Measurements from ENCODE around the gene PSEN1. TPM values are rescaled to one million over a fixed set of nuclear protein-coding genes. Genes with fewer than 3 reads are reported as not detected.

PSEN1 gene
- total and polyA plus RNA-seq, 2 experiments from 2014 or later = 46.3 to 49.5 TPM

DNA sequence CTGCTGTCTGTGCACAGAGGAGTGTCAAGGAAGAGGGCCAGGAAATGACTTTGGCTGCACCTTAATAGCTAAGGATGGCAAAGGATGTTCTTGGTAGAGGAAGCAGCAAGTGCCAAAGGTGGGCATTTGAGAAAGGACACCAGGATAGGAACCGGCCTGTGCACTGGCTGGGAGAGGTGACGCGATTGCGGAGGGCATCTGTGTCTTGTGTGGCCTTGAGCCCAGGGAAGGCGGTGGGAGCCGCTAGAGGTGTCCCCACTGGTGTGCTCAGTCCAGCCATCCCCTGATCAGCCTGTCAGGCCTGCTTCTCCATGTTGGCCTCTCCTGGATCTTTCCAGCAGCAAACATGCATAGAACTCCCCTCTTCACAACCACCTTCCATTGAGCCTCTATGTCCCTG is 131.2 kb downstream of the PSEN1 start:
- H2AFZ ChIP-seq = no peak overlapping the region
- no peaks in the 10 kb centered on the region for H3K9me2 ChIP-seq (ENCODE audit: insufficient read depth)
- DNase-seq = no peak
- H3K4me2 ChIP-seq (ENCODE audit: unreplicated experiment) = no peak overlapping the region
- no peaks in the 10 kb centered on the region for H4K20me1 ChIP-seq (ENCODE audit: insufficient read depth)
- no peaks in the 10 kb centered on the region for H3K79me2 ChIP-seq (ENCODE audit: insufficient read depth)
- TF ChIP-seq EZH2phosphoT487 (IDR thresholded peaks at IDR 0.05; ENCODE audit: insufficient read depth, low read depth) (no peak), EZH2 (IDR thresholded peaks at IDR 0.05; ENCODE audit: insufficient read depth, poor library complexity, severe bottlenecking) (no peak)
- no peaks in the 10 kb centered on the region for H3K27me3 ChIP-seq (replicated peaks; ENCODE audit: insufficient read depth)
- H3K9me3 ChIP-seq (ENCODE audit: low read depth) = no peaks in the 10 kb centered on the region
- H3F3A ChIP-seq (ENCODE audit: insufficient read depth) = peaks cover 49% of the 10 kb centered on the region
- in situ Hi-C loops (cut with MboI) = no loop called here
- no peak overlapping the region for H3K27ac ChIP-seq
- no peak overlapping the region for H3K9ac ChIP-seq
- no peaks in the 10 kb centered on the region for H3K36me3 ChIP-seq (ENCODE audit: low read depth)
- WGBS, 2 experiments (ENCODE audit: low coverage in 1 of 2, low lambda C conversion rate in 2 of 2, missing lambda C conversion rate in 2 of 2) = 83 to 84% methylated on average over 6 of the region's 6 CpGs
- H3K4me1 ChIP-seq (ENCODE audit: insufficient read depth) = no peaks in the 10 kb centered on the region
- H3K4me3 ChIP-seq = no peak overlapping the region

DNA sequence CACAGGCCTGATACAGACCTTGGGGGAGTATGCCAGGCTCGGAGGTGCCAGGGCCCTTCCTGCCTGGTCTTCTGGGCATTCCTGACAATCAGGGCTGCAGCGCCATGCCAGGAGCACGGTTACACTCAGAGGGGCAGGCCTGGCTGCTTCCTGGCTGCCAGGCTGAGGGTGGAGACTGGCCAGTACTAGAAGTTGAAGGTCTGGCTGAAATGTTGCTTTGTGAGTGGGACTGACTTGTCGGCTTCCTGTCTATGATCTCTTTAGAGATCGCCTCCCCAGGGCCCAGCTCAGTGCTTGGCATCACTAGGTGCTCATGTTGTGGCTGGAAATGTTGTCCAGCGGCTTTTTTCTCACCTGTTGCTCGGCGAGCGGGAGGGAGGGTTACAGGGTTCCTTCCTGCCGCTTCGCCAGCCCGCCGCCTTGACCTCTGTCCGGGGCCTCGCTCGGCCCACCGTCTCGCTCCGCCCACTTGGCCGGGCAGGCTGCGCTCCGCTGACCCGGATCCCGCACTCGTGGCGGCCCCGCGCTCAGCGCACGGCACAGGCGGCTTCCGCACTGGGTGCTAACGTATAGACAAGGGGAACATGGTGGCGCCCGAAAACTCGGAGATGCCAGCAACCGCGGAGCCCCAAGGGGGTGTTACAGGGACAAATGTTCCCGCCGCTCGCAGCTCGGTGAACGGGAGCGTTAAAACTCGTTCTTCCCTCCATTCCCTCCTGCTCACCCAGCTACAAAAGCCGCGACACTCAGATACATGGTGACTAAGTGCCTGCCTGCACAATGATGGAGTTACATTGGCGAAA is 133.6 kb downstream of the PSEN1 start:
- no peaks in the 10 kb centered on the region for H3K79me2 ChIP-seq (ENCODE audit: insufficient read depth)
- peaks cover 22% of the 10 kb centered on the region for H3K36me3 ChIP-seq (ENCODE audit: low read depth)
- H3K9ac ChIP-seq = no peak overlapping the region
- no peak for DNase-seq
- peaks cover 72% of the 10 kb centered on the region for H3F3A ChIP-seq (ENCODE audit: insufficient read depth)
- no peaks in the 10 kb centered on the region for H3K9me2 ChIP-seq (ENCODE audit: insufficient read depth)
- TF ChIP-seq EZH2 (IDR thresholded peaks at IDR 0.05; ENCODE audit: insufficient read depth, poor library complexity, severe bottlenecking) (no peak), EZH2phosphoT487 (IDR thresholded peaks at IDR 0.05; ENCODE audit: insufficient read depth, low read depth) (no peak)
- H3K4me1 ChIP-seq (ENCODE audit: insufficient read depth) = no peaks in the 10 kb centered on the region
- WGBS, 2 experiments (ENCODE audit: low coverage in 1 of 2, low lambda C conversion rate in 2 of 2, missing lambda C conversion rate in 2 of 2) = 75 to 87% methylated on average over 36 to 48 of the region's 48 CpGs
- no peak overlapping the region for H3K27ac ChIP-seq
- in situ Hi-C loops (cut with MboI) = no loop called here
- H2AFZ ChIP-seq = no peak overlapping the region
- no peaks in the 10 kb centered on the region for H3K9me3 ChIP-seq (ENCODE audit: low read depth)
- no peaks in the 10 kb centered on the region for H3K27me3 ChIP-seq (replicated peaks; ENCODE audit: insufficient read depth)
- H3K4me2 ChIP-seq (ENCODE audit: unreplicated experiment) = no peak overlapping the region
- H3K4me3 ChIP-seq = no peak overlapping the region
- no peaks in the 10 kb centered on the region for H4K20me1 ChIP-seq (ENCODE audit: insufficient read depth)

DNA sequence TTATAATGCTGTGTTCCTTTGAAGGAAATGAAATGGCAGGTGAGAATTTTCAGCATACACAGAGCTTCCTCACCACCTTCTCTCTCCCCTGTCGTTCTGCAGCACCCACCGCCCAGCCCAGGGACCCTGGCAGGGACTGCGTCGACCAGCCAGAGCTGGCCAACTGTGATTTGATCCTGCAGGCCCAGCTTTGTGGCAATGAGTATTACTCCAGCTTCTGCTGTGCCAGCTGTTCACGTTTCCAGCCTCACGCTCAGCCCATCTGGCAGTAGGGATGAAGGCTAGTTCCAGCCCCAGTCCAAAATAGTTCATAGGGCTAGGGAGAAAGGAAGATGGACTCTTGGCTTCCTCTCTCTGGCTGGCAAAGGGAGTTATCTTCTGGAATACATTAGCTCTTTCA is 136.1 kb downstream of the PSEN1 start:
- Histone ChIP-seq H3K9me3 (ENCODE audit: low read depth) (no peaks in the 10 kb centered on the region), H3K27me3 (replicated peaks; ENCODE audit: insufficient read depth) (no peaks in the 10 kb centered on the region), H3K79me2 (ENCODE audit: insufficient read depth) (no peaks in the 10 kb centered on the region), H3K36me3 (ENCODE audit: low read depth) (peaks cover 43% of the 10 kb centered on the region), H4K20me1 (ENCODE audit: insufficient read depth) (no peaks in the 10 kb centered on the region), H3K9ac (no peak overlapping the region), H3K4me2 (ENCODE audit: unreplicated experiment) (no peak overlapping the region), H3K4me1 (ENCODE audit: insufficient read depth) (no peaks in the 10 kb centered on the region), H3K9me2 (ENCODE audit: insufficient read depth) (no peaks in the 10 kb centered on the region), H2AFZ (no peak overlapping the region), H3K27ac (no peak overlapping the region), H3F3A (ENCODE audit: insufficient read depth) (peaks cover 74% of the 10 kb centered on the region), H3K4me3 (no peak overlapping the region)
- in situ Hi-C loops (cut with MboI) = no loop called here
- WGBS, 2 experiments (ENCODE audit: low coverage in 1 of 2, low lambda C conversion rate in 2 of 2, missing lambda C conversion rate in 2 of 2) = 29 to 42% methylated on average over 6 of the region's 6 CpGs
- no peak for TF ChIP-seq EZH2 (IDR thresholded peaks at IDR 0.05; ENCODE audit: insufficient read depth, poor library complexity, severe bottlenecking)
- no peak for DNase-seq

Small RNA genes lying within 50 kb of the gene (small RNA-seq; reads per million reads assigned to genes)
- not detected for gene AC004858.1 (ENCODE audit: low read depth, low replicate concordance)
- gene RNU6-419P (ENCODE audit: low read depth, low replicate concordance) = not detected

Other genes starting within 250 kb of the PSEN1 start
- gene DPF3, start 242.4 kb upstream of the PSEN1 start, total RNA-seq (2014; rRNA removed; shearing (Covaris generic)) = 7.9 and 13.4 TPM in 2 replicates
- gene DPF3, start 242.4 kb upstream of the PSEN1 start, polyA plus RNA-seq (2016; fragmentation: Nextera tagmentation; extraction: Ambion mirVana) = 6.8 and 7.7 TPM in 2 replicates
- gene DCAF4, start 210.0 kb upstream of the PSEN1 start, total RNA-seq (2014; rRNA removed; shearing (Covaris generic)) = 20.4 and 21.9 TPM in 2 replicates
- 17.1 and 17.7 TPM in 2 replicates for gene DCAF4, start 210.0 kb upstream of the PSEN1 start, polyA plus RNA-seq (2016; fragmentation: Nextera tagmentation; extraction: Ambion mirVana)
- gene ZFYVE1, start 109.4 kb upstream of the PSEN1 start, total RNA-seq (2014; rRNA removed; shearing (Covaris generic)) = 16.4 and 18.3 TPM in 2 replicates
- 15.6 and 16.4 TPM in 2 replicates for gene ZFYVE1, start 109.4 kb upstream of the PSEN1 start, polyA plus RNA-seq (2016; fragmentation: Nextera tagmentation; extraction: Ambion mirVana)
- 17.3 and 17.7 TPM in 2 replicates for gene RBM25, start 78.0 kb upstream of the PSEN1 start, total RNA-seq (2014; rRNA removed; shearing (Covaris generic))
- gene RBM25, start 78.0 kb upstream of the PSEN1 start, polyA plus RNA-seq (2016; fragmentation: Nextera tagmentation; extraction: Ambion mirVana) = 42.5 and 52.9 TPM in 2 replicates
- 0.22 and 1.0 TPM in 2 replicates for gene PAPLN, start 101.0 kb downstream of the PSEN1 start, total RNA-seq (2014; rRNA removed; shearing (Covaris generic))
- 0.51 and 0.98 TPM in 2 replicates for gene PAPLN, start 101.0 kb downstream of the PSEN1 start, polyA plus RNA-seq (2016; fragmentation: Nextera tagmentation; extraction: Ambion mirVana)

Data from GM23248 (cell line).